ENCODE data around the gene MAP3K3. TPM values are rescaled to one million over a fixed set of nuclear protein-coding genes. Genes with fewer than 3 reads are reported as not detected.

Gene MAP3K3
- total and polyA plus RNA-seq, 8 donors, result 41.3 to 58.3 (median 43.7) TPM

GRCh38 chr17:63613663-63614062, 8.6 kb upstream of the MAP3K3 start:
- no peak overlapping the region for H3K4me3 ChIP-seq
- TF ChIP-seq CTCF (IDR thresholded peaks at IDR 0.05), result no peak
- no peaks in the 10 kb centered on the region for H3K27me3 ChIP-seq
- no peaks in the 10 kb centered on the region for H3K4me1 ChIP-seq
- ATAC-seq, result peak; percentile 90
- intact Hi-C loops (cut with DNase I), result loop anchor here in 1 of 2 donors (10.0 kb wide), 1 partner anchor 189 kb away; no protein-coding TSS in a partner anchor
- H3K36me3 ChIP-seq, result peaks cover 0 to 13% of the 10 kb centered on the region in 2 donors
- H3K9me3 ChIP-seq, result no peaks in the 10 kb centered on the region
- no peak for DNase-seq
- no peak overlapping the region for H3K27ac ChIP-seq

- TF ChIP-seq CTCF (IDR thresholded peaks at IDR 0.05), result no peak
- peaks cover 5 to 36% of the 10 kb centered on the region in 2 donors for H3K4me1 ChIP-seq
- H3K27me3 ChIP-seq, result no peaks in the 10 kb centered on the region
- H3K27ac ChIP-seq, result peak overlapping the region; percentile 86 to 89
- intact Hi-C loops (cut with DNase I), result no loop called here
- H3K9me3 ChIP-seq, result no peaks in the 10 kb centered on the region
- peak overlapping the region; percentile 66 to 69 for H3K4me3 ChIP-seq
- no peaks in the 10 kb centered on the region for H3K36me3 ChIP-seq
- ATAC-seq (no peak), DNase-seq (no peak)
These were observed 961 bp upstream of the MAP3K3 start for GRCh38 chr17:63621229-63621683.

GRCh38 chr17:63622574-63623390, 565 bp downstream of the MAP3K3 start:
- TF ChIP-seq CTCF (IDR thresholded peaks at IDR 0.05), result no peak
- Histone ChIP-seq H3K4me1 (peaks cover 13 to 51% of the 10 kb centered on the region in 2 donors), H3K36me3 (no peaks in the 10 kb centered on the region), H3K4me3 (peak overlapping the region; percentile 57 to 69), H3K27me3 (no peaks in the 10 kb centered on the region), H3K27ac (peak overlapping the region; percentile 79 to 89), H3K9me3 (no peaks in the 10 kb centered on the region)
- intact Hi-C loops (cut with DNase I), result no loop called here
- DNase-seq, result peak; percentile 53 to 95 (median 72)
- ATAC-seq, result peak; percentile 7

- no peak for TF ChIP-seq CTCF (IDR thresholded peaks at IDR 0.05)
- no peaks in the 10 kb centered on the region for H3K9me3 ChIP-seq
- DNase-seq (no peak), ATAC-seq (no peak)
- peaks cover 0 to 7% of the 10 kb centered on the region in 2 donors for H3K36me3 ChIP-seq
- intact Hi-C loops (cut with DNase I), result no loop called here
- peak overlapping the region; percentile 57 to 69 for H3K4me3 ChIP-seq
- peaks cover 13 to 63% of the 10 kb centered on the region in 2 donors for H3K4me1 ChIP-seq
- peak overlapping the region in 1 of 2 donors; percentile 89 for H3K27ac ChIP-seq
- no peaks in the 10 kb centered on the region for H3K27me3 ChIP-seq
These were observed 1.7 kb downstream of the MAP3K3 start for GRCh38 chr17:63623786-63624530.

GRCh38 chr17:63624531-63624880, 2.3 kb downstream of the MAP3K3 start:
- Histone ChIP-seq H3K36me3 (peaks cover 0 to 7% of the 10 kb centered on the region in 2 donors), H3K4me1 (peaks cover 18 to 68% of the 10 kb centered on the region in 2 donors), H3K27me3 (no peaks in the 10 kb centered on the region), H3K4me3 (peak overlapping the region in 1 of 2 donors; percentile 69), H3K9me3 (no peaks in the 10 kb centered on the region), H3K27ac (peak overlapping the region in 1 of 2 donors; percentile 89)
- no peak for TF ChIP-seq CTCF (IDR thresholded peaks at IDR 0.05)
- DNase-seq, result no peak
- ATAC-seq, result no peak
- intact Hi-C loops (cut with DNase I), result no loop called here

All from left lung (tissue), 10 donors.